ENCODE measurements around the gene KAZN. TPM values are rescaled to one million over a fixed set of nuclear protein-coding genes. Genes with fewer than 3 reads are reported as not detected.

The KAZN gene
- polyA plus RNA-seq, 2 donors, result 29.3 to 32.0 TPM

DNA sequence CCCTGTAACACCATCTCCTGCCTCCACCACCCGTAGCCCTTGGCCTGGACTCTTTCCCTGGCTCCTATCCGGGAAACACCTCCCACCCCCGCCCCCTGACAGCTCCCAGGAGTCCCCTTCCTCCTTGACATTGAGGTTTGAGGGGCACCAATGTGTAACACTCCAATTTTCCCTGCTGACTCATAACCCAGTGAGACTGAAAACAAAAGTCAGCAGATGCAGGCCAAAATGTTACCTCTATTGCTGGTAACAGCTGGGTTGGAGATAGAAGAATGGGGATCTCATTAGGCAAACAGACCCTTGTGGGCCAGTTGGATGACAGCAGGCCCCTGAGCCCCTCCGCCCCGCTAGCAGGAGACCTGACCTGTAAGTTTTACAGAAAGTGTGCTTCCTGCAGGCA, 237.2 kb downstream of the KAZN start:
- 66 to 67% methylated on average over 5 of the region's 5 CpGs for WGBS, 2 donors

DNA sequence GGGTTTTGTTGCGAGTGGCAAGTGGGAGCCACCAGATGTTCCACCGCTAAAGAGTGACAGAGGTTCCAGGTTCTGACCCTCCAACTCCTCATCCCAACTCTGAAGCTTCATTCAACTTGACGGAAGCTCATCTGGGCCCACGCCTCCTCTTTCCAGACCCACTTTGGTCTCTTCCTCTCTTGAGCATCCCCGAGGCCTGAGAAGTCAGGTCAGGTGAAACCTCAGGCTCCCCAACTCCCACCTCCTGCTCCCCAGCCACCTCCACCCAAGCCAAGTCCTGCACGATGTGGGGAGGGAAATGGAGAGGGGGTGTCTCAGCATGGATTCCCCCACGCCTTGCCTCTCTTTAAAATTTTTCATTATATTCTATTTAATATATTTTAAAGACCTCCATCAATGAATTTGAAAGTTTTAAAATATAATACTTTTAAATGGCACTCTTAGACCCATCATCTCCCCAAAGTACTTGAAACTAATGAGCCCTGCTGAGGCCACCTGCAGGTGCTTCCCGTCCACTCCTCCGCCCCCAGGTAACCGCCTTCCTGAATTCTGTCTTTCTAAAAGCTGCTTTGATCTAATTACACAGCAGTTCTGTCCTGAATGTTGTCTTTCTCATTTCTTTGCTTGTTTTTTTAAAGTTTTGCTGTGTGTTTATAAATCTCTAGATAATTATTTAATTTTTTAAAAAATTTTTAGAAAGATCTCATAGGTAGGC, 238.1 kb downstream of the KAZN start:
- WGBS, 2 donors, result 83 to 89% methylated on average over 10 of the region's 10 CpGs
- Histone ChIP-seq H3K27ac (ENCODE audit: low read depth in 2 of 2, low read length in 1 of 2) (no peak overlapping the region), H3K4me1 (ENCODE audit: control insufficient read depth in 2 of 2, insufficient read depth in 2 of 2, low read length in 1 of 2) (peaks cover 0 to 5% of the 10 kb centered on the region in 2 donors), H3K9me3 (ENCODE audit: control insufficient read depth in 2 of 2, insufficient read depth in 1 of 2, low read depth in 1 of 2, low read length in 1 of 2) (peaks cover 0 to under 1% of the 10 kb centered on the region in 2 donors), H3K27me3 (ENCODE audit: control insufficient read depth in 1 of 2, insufficient read depth in 2 of 2, low read length in 2 of 2) (no peaks in the 10 kb centered on the region), H3K36me3 (ENCODE audit: control insufficient read depth in 2 of 2, insufficient read depth in 2 of 2, low read length in 1 of 2) (no peaks in the 10 kb centered on the region), H3K4me3 (ENCODE audit: low read depth in 1 of 2, low read length in 2 of 2) (no peak overlapping the region)

More for the DNA sequence above, 237.2 kb downstream of the KAZN start:
- Histone ChIP-seq H3K36me3 (ENCODE audit: control insufficient read depth in 2 of 2, insufficient read depth in 2 of 2, low read length in 1 of 2) (no peaks in the 10 kb centered on the region), H3K27me3 (ENCODE audit: control insufficient read depth in 1 of 2, insufficient read depth in 2 of 2, low read length in 2 of 2) (no peaks in the 10 kb centered on the region), H3K4me1 (ENCODE audit: control insufficient read depth in 2 of 2, insufficient read depth in 2 of 2, low read length in 1 of 2) (peaks cover 0 to 5% of the 10 kb centered on the region in 2 donors), H3K4me3 (ENCODE audit: low read depth in 1 of 2, low read length in 2 of 2) (no peak overlapping the region), H3K9me3 (ENCODE audit: control insufficient read depth in 2 of 2, insufficient read depth in 1 of 2, low read depth in 1 of 2, low read length in 1 of 2) (no peaks in the 10 kb centered on the region), H3K27ac (ENCODE audit: low read depth in 2 of 2, low read length in 1 of 2) (no peak overlapping the region)

DNA sequence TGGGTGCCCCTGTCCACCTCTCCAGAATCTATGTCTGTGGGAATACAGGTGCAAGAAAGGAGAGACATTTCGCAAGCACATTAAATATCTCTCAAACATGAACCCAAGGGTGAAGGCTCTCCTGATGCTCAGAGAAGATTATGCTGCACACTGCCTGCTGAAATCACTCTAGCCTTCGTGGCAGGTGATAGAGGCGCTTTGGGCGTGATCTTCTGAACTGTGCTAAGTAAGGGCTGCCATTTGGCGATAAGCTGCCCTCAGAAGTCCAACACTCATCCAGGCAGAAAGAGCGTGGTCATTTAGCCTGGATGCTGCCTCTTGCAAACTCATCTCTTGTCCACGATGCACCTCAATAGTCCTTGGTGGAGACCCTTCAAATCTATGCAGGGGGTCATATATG, 241.9 kb downstream of the KAZN start:
- Histone ChIP-seq H3K27me3 (ENCODE audit: control insufficient read depth in 1 of 2, insufficient read depth in 2 of 2, low read length in 2 of 2) (no peaks in the 10 kb centered on the region), H3K36me3 (ENCODE audit: control insufficient read depth in 2 of 2, insufficient read depth in 2 of 2, low read length in 1 of 2) (no peaks in the 10 kb centered on the region), H3K4me1 (ENCODE audit: control insufficient read depth in 2 of 2, insufficient read depth in 2 of 2, low read length in 1 of 2) (peaks cover 0 to 2% of the 10 kb centered on the region in 2 donors), H3K9me3 (ENCODE audit: control insufficient read depth in 2 of 2, insufficient read depth in 1 of 2, low read depth in 1 of 2, low read length in 1 of 2) (peaks cover 0 to 6% of the 10 kb centered on the region in 2 donors), H3K4me3 (ENCODE audit: low read depth in 1 of 2, low read length in 2 of 2) (no peak overlapping the region), H3K27ac (ENCODE audit: low read depth in 2 of 2, low read length in 1 of 2) (no peak overlapping the region)
- 89 to 94% methylated on average over 7 of the region's 7 CpGs for WGBS, 2 donors

DNA sequence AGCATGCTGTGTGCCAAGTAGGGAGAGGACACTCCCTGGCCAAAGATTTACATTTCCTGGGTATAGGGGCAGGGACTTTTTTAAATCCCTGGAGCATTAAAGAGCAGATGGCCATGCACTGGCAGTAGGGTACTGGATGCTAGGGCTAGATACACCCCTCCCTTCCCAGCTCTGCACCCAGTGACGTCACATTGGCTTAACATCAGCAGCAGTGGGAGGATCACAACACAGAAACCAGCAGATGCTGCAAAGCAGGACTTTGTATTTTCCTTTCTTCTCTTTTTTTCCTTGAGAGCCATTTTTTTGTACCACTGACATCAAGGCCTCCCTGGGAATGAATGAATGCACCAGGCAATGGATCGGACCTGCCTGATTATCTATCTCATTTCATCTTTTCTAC, 243.0 kb downstream of the KAZN start:
- H3K27me3 ChIP-seq (ENCODE audit: control insufficient read depth in 1 of 2, insufficient read depth in 2 of 2, low read length in 2 of 2), result no peaks in the 10 kb centered on the region
- H3K4me3 ChIP-seq (ENCODE audit: low read depth in 1 of 2, low read length in 2 of 2), result no peak overlapping the region
- H3K4me1 ChIP-seq (ENCODE audit: control insufficient read depth in 2 of 2, insufficient read depth in 2 of 2, low read length in 1 of 2), result peaks cover 0 to 2% of the 10 kb centered on the region in 2 donors
- H3K27ac ChIP-seq (ENCODE audit: low read depth in 2 of 2, low read length in 1 of 2), result no peak overlapping the region
- WGBS, 2 donors, result 82 to 83% methylated on average over 2 of the region's 2 CpGs
- peaks cover 0 to 6% of the 10 kb centered on the region in 2 donors for H3K9me3 ChIP-seq (ENCODE audit: control insufficient read depth in 2 of 2, insufficient read depth in 1 of 2, low read depth in 1 of 2, low read length in 1 of 2)
- H3K36me3 ChIP-seq (ENCODE audit: control insufficient read depth in 2 of 2, insufficient read depth in 2 of 2, low read length in 1 of 2), result no peaks in the 10 kb centered on the region

DNA sequence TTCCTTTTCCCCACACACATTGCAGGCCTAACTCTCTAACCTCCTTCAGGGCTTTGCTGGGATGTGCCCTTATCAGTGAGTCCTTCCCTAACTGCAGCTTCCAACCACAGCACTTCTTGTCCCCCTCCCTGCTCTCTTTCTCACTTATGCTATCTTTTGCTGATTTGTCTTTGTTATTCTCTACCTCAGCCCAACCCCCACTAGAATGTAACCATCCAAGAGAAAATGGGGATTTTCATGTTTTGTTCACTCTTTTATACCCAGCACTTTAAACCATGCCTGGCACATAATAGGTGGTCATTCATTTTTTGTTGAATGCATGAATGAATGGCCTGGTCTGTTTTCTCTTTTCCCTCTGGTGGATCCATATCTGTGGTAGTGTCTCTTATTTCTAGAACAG, 243.5 kb downstream of the KAZN start:
- Histone ChIP-seq H3K9me3 (ENCODE audit: control insufficient read depth in 2 of 2, insufficient read depth in 1 of 2, low read depth in 1 of 2, low read length in 1 of 2) (peaks cover 0 to 6% of the 10 kb centered on the region in 2 donors), H3K36me3 (ENCODE audit: control insufficient read depth in 2 of 2, insufficient read depth in 2 of 2, low read length in 1 of 2) (no peaks in the 10 kb centered on the region), H3K27ac (ENCODE audit: low read depth in 2 of 2, low read length in 1 of 2) (no peak overlapping the region), H3K4me1 (ENCODE audit: control insufficient read depth in 2 of 2, insufficient read depth in 2 of 2, low read length in 1 of 2) (peaks cover 0 to 2% of the 10 kb centered on the region in 2 donors), H3K4me3 (ENCODE audit: low read depth in 1 of 2, low read length in 2 of 2) (no peak overlapping the region), H3K27me3 (ENCODE audit: control insufficient read depth in 1 of 2, insufficient read depth in 2 of 2, low read length in 2 of 2) (no peaks in the 10 kb centered on the region)

DNA sequence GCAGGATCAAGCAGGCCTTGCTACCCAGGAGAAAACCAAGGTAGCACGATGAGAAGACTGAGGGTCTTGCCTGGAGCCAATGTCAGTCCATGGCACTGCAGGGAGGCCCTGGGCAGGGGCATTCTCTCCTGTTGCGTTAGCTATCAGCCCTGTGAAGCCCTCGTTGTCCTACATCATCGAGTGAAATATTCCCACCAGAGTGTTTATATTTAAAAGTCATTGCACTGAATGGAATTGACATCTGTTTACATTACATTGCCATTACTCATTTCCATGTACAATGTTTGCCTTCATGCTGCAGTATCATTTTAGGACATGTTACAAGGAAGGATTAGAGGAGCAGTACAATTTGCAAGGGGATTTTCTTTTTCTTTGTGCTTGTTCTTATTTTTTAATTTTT, 243.9 kb downstream of the KAZN start:
- Histone ChIP-seq H3K4me1 (ENCODE audit: control insufficient read depth in 2 of 2, insufficient read depth in 2 of 2, low read length in 1 of 2) (peaks cover 0 to 2% of the 10 kb centered on the region in 2 donors), H3K9me3 (ENCODE audit: control insufficient read depth in 2 of 2, insufficient read depth in 1 of 2, low read depth in 1 of 2, low read length in 1 of 2) (peaks cover 0 to 6% of the 10 kb centered on the region in 2 donors), H3K27me3 (ENCODE audit: control insufficient read depth in 1 of 2, insufficient read depth in 2 of 2, low read length in 2 of 2) (no peaks in the 10 kb centered on the region), H3K36me3 (ENCODE audit: control insufficient read depth in 2 of 2, insufficient read depth in 2 of 2, low read length in 1 of 2) (no peaks in the 10 kb centered on the region), H3K27ac (ENCODE audit: low read depth in 2 of 2, low read length in 1 of 2) (no peak overlapping the region), H3K4me3 (ENCODE audit: low read depth in 1 of 2, low read length in 2 of 2) (no peak overlapping the region)
- WGBS, 2 donors, result 67 to 79% methylated on average over 4 of the region's 4 CpGs

DNA sequence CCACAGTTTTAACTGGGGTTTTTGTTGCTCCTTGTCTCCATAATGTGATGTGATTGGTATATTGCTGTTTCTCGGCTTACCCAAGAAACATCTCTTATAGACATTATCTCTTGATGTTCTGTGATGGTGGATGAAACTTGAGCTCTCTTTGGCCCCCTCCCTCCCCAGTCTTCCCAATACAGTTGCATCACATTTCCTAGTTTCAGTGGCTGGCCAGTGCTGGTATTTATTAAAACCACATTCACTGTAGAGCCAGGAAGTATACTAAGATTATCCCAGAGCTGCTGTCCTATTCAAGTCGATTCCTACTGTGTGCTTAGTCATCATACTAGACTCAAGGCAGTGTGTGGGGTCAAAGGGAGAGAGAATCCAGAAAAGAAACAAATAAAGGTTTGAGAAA, 244.4 kb downstream of the KAZN start:
- WGBS, 2 donors, result 58 to 76% methylated on average over 2 of the region's 2 CpGs
- Histone ChIP-seq H3K4me1 (ENCODE audit: control insufficient read depth in 2 of 2, insufficient read depth in 2 of 2, low read length in 1 of 2) (peaks cover 0 to 2% of the 10 kb centered on the region in 2 donors), H3K27me3 (ENCODE audit: control insufficient read depth in 1 of 2, insufficient read depth in 2 of 2, low read length in 2 of 2) (no peaks in the 10 kb centered on the region), H3K4me3 (ENCODE audit: low read depth in 1 of 2, low read length in 2 of 2) (no peak overlapping the region), H3K36me3 (ENCODE audit: control insufficient read depth in 2 of 2, insufficient read depth in 2 of 2, low read length in 1 of 2) (no peaks in the 10 kb centered on the region), H3K9me3 (ENCODE audit: control insufficient read depth in 2 of 2, insufficient read depth in 1 of 2, low read depth in 1 of 2, low read length in 1 of 2) (peaks cover 0 to 6% of the 10 kb centered on the region in 2 donors), H3K27ac (ENCODE audit: low read depth in 2 of 2, low read length in 1 of 2) (peak overlapping the region in 1 of 2 donors; percentile 5)

DNA sequence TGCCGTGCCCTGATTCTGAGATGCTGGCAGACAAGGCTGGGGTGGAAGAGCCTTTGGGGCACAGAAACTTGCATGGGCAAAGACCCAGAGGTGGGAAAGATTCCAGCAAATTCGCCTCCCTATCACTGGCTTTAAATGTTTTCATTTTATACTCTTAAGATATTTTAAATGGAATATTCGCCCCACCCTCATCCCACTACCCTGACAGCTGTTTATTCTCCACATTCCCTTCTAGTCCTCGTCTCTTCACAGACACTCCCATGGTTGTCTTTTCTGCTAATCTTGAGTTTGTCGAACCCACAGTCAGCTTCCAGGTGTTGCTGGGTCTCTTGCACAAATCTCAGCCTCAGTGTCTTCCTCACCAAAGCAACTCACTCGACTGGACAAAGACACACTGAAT, 245.0 kb downstream of the KAZN start:
- Histone ChIP-seq H3K4me1 (ENCODE audit: control insufficient read depth in 2 of 2, insufficient read depth in 2 of 2, low read length in 1 of 2) (peaks cover 0 to 2% of the 10 kb centered on the region in 2 donors), H3K9me3 (ENCODE audit: control insufficient read depth in 2 of 2, insufficient read depth in 1 of 2, low read depth in 1 of 2, low read length in 1 of 2) (peaks cover 0 to 6% of the 10 kb centered on the region in 2 donors), H3K4me3 (ENCODE audit: low read depth in 1 of 2, low read length in 2 of 2) (no peak overlapping the region), H3K36me3 (ENCODE audit: control insufficient read depth in 2 of 2, insufficient read depth in 2 of 2, low read length in 1 of 2) (no peaks in the 10 kb centered on the region), H3K27ac (ENCODE audit: low read depth in 2 of 2, low read length in 1 of 2) (peak overlapping the region; percentile 5 to 33), H3K27me3 (ENCODE audit: control insufficient read depth in 1 of 2, insufficient read depth in 2 of 2, low read length in 2 of 2) (no peaks in the 10 kb centered on the region)
- 22 to 42% methylated on average over 6 of the region's 6 CpGs for WGBS, 2 donors

DNA sequence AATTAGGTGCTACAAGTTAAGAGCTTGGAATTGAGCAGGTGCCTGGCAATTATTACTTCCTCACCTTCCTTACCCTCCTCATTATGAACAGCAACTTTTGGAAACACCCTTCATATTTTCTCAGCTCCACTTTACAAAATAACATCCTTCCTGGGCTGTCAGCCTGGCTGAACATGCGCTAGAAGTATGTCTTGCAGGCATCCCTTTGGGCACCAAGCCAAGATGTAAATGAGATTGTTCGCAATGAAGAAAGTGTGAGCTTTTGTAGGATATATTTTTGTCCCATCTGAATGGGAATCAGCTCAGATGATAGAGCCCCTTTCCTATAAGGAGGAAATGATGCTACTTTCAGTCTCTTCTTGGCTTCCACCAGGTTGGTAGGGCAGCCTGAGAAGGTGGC, 245.9 kb downstream of the KAZN start:
- Histone ChIP-seq H3K36me3 (ENCODE audit: control insufficient read depth in 2 of 2, insufficient read depth in 2 of 2, low read length in 1 of 2) (no peaks in the 10 kb centered on the region), H3K27ac (ENCODE audit: low read depth in 2 of 2, low read length in 1 of 2) (no peak overlapping the region)
- WGBS, 2 donors, result 25 to 57% methylated on average over 2 of the region's 2 CpGs

More for the DNA sequence above, 245.9 kb downstream of the KAZN start:
- Histone ChIP-seq H3K9me3 (ENCODE audit: control insufficient read depth in 2 of 2, insufficient read depth in 1 of 2, low read depth in 1 of 2, low read length in 1 of 2) (peaks cover 0 to 6% of the 10 kb centered on the region in 2 donors), H3K4me1 (ENCODE audit: control insufficient read depth in 2 of 2, insufficient read depth in 2 of 2, low read length in 1 of 2) (peaks cover 0 to 2% of the 10 kb centered on the region in 2 donors), H3K4me3 (ENCODE audit: low read depth in 1 of 2, low read length in 2 of 2) (no peak overlapping the region), H3K27me3 (ENCODE audit: control insufficient read depth in 1 of 2, insufficient read depth in 2 of 2, low read length in 2 of 2) (no peaks in the 10 kb centered on the region)
